Measurements from ENCODE around the gene RAB8B. TPM values are rescaled to one million over a fixed set of nuclear protein-coding genes. Genes with fewer than 3 reads are reported as not detected.

Gene RAB8B
- total RNA-seq = 93.1 and 94.4 TPM in 2 replicates

GRCh38 chr15:63188926-63189871, at the start of gene RAB8B:
RAB8B (plus strand) TSS chr15:63189606; CDS start chr15:63189625, 19 bp downstream.
- CTCF ChIA-PET = interaction anchor here (0.8 kb wide), 1 partner anchor 32 kb away, joined by 3 read pairs; the partner anchor contains the start of gene RPS27L
- intact Hi-C loops (cut with micrococcal nuclease) = loop anchor here (1.0 to 2.0 kb wide), 6 partner anchors 32 to 315 kb away; partner anchors contain the start of genes APH1B, LACTB, RPS27L and USP3
- DNase-seq (peak; percentile 93), ATAC-seq (ENCODE audit: low read depth) (peak; percentile 83)
- Mint-ChIP-seq H3K27me3 (no peaks in the 10 kb centered on the region), H3K36me3 (ENCODE audit: low read depth) (peaks cover 22% of the 10 kb centered on the region), H3K4me3 (peak within 1 kb of the TSS; percentile 96), H3K27ac (peak within 1 kb of the TSS; percentile 95), H3K4me1 (peaks cover 57% of the 10 kb centered on the region), H3K9me3 (no peaks in the 10 kb centered on the region)
- TF ChIP-seq, protein P1, sequence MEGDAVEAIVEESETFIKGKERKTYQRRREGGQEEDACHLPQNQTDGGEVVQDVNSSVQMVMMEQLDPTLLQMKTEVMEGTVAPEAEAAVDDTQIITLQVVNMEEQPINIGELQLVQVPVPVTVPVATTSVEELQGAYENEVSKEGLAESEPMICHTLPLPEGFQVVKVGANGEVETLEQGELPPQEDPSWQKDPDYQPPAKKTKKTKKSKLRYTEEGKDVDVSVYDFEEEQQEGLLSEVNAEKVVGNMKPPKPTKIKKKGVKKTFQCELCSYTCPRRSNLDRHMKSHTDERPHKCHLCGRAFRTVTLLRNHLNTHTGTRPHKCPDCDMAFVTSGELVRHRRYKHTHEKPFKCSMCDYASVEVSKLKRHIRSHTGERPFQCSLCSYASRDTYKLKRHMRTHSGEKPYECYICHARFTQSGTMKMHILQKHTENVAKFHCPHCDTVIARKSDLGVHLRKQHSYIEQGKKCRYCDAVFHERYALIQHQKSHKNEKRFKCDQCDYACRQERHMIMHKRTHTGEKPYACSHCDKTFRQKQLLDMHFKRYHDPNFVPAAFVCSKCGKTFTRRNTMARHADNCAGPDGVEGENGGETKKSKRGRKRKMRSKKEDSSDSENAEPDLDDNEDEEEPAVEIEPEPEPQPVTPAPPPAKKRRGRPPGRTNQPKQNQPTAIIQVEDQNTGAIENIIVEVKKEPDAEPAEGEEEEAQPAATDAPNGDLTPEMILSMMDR (IDR thresholded peaks at IDR 0.05) = no peak
- POLR2A ChIA-PET = interaction anchor here (0.6 to 2.0 kb wide), 11 partner anchors 9 to 173 kb away, joined by 3 to 23 read pairs (median 4); partner anchors contain the start of genes APH1B and RPS27L

DNA sequence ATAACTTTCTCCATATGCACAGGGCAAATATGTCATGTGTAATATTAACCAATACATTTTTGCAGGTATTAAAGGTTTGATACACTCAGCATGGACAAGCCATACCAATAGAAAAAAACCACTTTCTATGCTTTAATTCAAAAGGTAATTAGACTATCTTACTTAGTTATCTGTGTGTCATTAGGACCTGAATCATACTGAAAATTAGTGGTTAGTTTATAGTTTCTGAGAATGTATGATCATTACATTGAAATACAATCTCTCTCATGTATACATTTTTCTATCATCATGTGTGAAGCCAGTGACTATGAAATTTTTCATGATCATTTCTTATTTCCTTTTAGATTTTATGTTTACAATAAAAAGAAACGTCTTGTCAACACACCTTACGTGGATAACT, 48.5 kb upstream of the RAB8B start:
- Mint-ChIP-seq H3K4me1 (peaks cover 4% of the 10 kb centered on the region), H3K27ac (no peak overlapping the region), H3K36me3 (ENCODE audit: low read depth) (peaks cover 34% of the 10 kb centered on the region), H3K9me3 (no peaks in the 10 kb centered on the region), H3K4me3 (no peak overlapping the region), H3K27me3 (no peaks in the 10 kb centered on the region)
- CTCF ChIA-PET = no interaction called here
- intact Hi-C loops (cut with micrococcal nuclease) = no loop called here
- ATAC-seq (ENCODE audit: low read depth) (no peak), DNase-seq (no peak)
- POLR2A ChIA-PET = no interaction called here
- TF ChIP-seq, protein P1 (IDR thresholded peaks at IDR 0.05) = no peak

DNA sequence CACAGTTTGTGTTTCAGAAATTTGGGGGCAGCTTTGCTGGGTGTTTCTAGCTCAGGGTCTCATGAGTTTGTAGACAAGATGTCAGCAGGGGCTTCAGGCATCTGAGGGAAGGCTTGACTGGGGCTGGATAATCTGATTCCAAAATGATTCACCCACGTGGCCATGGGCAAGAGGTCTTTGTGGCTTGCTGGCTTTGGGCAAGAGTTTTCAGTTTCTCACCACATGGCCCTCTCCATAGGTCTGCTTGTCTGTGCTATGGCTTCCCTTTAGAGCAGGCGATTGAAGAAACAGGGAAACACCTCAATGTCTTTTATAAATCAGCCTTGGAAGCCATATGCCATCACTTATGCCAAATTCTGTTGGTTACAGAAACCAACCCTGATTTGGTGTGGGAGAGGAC, 44.0 kb upstream of the RAB8B start:
- Mint-ChIP-seq H3K4me1 (no peaks in the 10 kb centered on the region), H3K36me3 (ENCODE audit: low read depth) (peaks cover 39% of the 10 kb centered on the region), H3K9me3 (no peaks in the 10 kb centered on the region), H3K27me3 (no peaks in the 10 kb centered on the region), H3K4me3 (no peak overlapping the region), H3K27ac (no peak overlapping the region)
- TF ChIP-seq, protein P1 (IDR thresholded peaks at IDR 0.05) = no peak
- ChIA-PET CTCF (no interaction called here), POLR2A (no interaction called here)
- intact Hi-C loops (cut with micrococcal nuclease) = no loop called here
- no peak for DNase-seq
- ATAC-seq (ENCODE audit: low read depth) = no peak

DNA sequence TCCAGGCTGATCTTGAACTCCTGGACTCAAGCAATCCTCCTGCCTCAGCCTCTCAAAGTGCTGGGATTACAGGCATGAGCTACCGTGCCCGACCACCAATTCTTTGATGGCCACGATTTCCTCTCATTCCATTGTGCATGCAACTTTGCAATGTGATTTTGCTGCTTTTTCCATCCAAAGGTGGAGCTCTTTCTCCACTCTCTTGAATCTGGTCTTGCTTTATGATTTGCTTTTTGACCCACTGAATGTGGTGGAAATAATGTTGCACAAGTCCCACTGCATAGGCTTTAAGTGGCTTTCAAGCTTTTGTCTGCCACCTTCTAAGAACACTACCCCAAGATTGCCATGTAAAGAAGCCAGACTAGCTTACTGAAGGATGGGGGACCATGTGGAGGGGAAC, 42.7 kb upstream of the RAB8B start:
- no peak for ATAC-seq (ENCODE audit: low read depth)
- Mint-ChIP-seq H3K27ac (no peak overlapping the region), H3K9me3 (no peaks in the 10 kb centered on the region), H3K4me3 (no peak overlapping the region), H3K4me1 (no peaks in the 10 kb centered on the region), H3K36me3 (ENCODE audit: low read depth) (peaks cover 35% of the 10 kb centered on the region), H3K27me3 (no peaks in the 10 kb centered on the region)
- no peak for DNase-seq
- TF ChIP-seq, protein P1 (IDR thresholded peaks at IDR 0.05) = no peak
- ChIA-PET CTCF (no interaction called here), POLR2A (interaction anchor here (0.6 kb wide), 1 partner anchor 147 kb away, joined by 3 read pairs; no protein-coding TSS in a partner anchor)
- intact Hi-C loops (cut with micrococcal nuclease) = no loop called here

DNA sequence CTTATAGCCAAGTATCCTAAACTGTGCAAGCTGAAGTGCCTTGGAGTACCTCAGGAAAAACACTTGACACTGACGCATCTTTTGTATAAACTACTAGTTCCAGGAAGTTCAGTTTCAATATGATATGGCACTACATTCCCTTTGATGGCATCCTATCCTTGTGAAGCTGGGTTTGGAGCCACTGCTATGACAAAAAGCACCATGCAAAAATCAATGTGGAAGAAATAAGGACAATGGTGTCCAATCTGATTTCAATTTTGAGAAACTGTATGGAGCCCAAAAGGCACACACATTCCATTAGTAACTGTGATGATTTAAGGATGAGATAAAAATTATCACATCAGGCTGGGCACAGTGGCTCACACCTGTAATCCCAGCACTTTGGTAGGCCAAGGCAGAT, 37.7 kb upstream of the RAB8B start:
- CTCF ChIA-PET = no interaction called here
- Mint-ChIP-seq H3K4me1 (peaks cover 16% of the 10 kb centered on the region), H3K36me3 (ENCODE audit: low read depth) (peaks cover 36% of the 10 kb centered on the region), H3K9me3 (no peaks in the 10 kb centered on the region), H3K27me3 (no peaks in the 10 kb centered on the region), H3K27ac (no peak overlapping the region), H3K4me3 (no peak overlapping the region)
- ATAC-seq (ENCODE audit: low read depth) = no peak
- POLR2A ChIA-PET = no interaction called here
- intact Hi-C loops (cut with micrococcal nuclease) = no loop called here
- TF ChIP-seq, protein P1 (IDR thresholded peaks at IDR 0.05) = no peak
- no peak for DNase-seq
